DMS 273 treated with DMSO at 0.1 percent for 48 hours (cell line): ENCODE measurements around the gene TGFBR3.

Experiments
- DNase-seq: peaks from one replicate; lab custom pipeline; 2025; lab: John Stamatoyannopoulos, UW

TGFBR3 gene

DNA sequence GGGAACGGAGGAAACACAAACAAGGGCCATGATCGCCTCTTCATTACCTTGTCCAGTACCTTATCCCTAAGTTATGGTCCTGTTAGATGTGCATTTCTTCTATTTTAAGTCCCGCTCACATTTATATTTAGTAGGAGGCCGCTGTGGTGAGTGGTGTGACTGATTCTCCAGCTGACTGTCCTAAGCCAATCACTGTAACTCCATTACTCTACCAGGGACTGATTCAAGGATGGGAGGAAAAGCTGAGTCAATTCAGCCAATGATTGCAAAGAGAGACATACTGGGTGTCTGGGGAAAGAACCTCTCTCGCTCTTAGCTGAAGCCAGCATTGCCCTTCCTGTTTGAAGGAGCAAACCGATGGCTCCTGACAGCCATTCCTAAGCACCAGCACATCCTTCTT, 59.7 kb downstream of the TGFBR3 start:
- DNase-seq: no peak

DNA sequence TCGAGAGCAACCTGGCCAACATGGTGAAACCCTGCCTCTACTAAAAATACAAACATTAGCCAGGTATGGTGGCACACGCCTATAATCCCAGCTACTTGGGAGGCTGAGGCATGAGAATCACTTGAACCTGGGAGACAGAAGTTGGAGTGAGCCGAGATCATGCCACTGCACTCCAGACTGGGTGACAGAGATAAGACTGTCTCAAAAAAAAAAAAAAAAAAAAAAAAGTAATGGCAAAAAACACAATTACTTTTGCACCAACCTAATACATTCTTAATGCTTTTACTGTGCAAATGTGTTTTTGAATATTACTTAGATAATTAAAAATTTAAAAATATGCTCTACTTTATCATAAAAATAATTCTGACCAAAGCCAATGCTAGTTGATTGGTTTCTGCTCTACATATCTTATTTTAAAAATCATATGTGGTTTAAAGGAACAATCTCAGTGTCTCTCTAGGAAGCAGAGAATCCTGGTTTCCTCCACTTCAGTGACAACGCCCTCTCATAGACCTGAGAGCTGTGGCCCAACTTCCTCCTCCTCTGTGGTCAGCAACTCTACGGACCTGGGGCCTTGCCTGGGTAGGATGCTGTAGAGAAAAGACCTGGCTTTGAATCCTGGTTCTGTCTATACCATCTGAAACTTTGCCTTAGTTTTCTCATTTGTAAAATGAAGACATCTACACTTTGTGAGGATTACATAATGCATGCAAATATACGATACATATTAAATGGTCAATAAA, 64.7 kb downstream of the TGFBR3 start:
- no peak for DNase-seq

DNA sequence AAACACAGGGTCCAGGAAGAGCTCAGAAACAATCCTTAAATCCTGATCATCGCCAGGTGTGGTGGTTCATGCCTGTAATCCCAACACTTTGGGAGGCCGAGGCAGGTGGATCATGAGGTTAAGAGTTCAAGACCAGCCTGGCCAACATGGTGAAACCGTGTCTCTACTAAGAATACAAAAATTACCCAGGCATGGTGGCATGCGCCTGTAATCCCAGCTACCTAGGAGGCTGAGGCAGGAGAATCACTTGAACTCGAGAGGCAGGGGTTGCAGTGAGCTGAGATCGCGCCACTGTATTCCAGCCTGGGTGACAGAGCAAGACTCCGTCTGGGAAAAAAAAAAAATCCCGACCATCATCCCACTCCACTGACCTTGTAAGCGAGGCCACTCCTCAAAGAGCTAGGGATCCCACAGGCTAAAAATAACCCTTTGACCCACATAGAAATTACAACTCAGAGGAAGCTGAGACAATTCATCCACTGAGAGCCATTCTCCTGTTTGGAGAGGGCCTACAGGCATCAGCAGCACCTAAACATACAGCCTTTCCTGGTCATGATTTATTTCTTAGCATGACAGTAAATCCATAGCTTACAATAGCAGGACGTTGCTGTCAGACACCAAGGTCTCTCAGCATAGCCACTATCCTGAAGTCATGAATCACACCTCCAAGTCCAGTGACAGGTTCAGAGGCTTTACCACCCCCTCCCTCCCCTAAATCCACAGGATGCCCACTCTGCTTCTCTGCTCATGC, 66.7 kb downstream of the TGFBR3 start:
- no peak for DNase-seq

DNA sequence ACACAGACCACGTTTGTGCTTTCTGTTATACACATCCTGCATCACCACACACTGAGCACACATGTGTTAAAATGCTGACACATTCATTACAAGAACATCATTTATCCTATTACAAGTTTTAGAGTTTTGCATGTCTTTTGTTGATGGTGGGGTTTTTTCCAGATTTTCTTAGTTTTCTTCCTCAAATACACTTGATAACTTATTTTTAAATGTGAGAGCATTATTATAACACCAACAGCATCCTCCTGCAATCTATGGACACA, 67.3 kb downstream of the TGFBR3 start:
- DNase-seq: no peak

DNA sequence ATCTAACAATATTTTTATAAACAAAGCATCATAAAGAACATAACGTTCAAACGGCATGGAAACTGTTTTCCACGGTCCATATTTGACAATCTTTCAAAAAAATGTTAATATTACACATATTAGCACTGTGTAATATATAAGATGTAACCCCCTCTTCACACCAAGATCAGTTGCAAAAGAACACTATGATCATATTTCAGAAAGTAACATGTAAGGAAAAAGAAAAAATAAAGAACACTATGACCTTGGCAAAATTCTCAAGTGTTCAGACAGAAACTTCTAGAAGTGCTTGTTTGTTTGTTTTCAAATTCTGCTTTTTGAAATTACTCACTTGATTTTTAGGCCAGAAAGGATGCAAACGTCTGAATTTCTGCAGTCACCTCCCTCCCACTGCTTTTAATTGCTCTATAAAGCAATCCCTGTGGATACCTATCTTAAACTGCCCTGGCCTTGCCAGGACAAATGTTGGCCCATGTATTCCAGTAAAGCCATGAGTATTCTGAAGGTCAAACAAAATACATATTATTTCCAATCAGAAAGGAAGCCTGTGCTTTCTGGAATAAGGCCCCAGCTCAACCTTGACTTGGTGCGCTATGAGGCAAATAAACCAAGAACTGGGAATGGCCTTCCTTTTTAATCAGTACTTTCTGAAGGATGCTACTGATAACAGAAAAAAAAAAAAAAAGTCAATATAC, 68.6 kb downstream of the TGFBR3 start:
- no peak for DNase-seq

DNA sequence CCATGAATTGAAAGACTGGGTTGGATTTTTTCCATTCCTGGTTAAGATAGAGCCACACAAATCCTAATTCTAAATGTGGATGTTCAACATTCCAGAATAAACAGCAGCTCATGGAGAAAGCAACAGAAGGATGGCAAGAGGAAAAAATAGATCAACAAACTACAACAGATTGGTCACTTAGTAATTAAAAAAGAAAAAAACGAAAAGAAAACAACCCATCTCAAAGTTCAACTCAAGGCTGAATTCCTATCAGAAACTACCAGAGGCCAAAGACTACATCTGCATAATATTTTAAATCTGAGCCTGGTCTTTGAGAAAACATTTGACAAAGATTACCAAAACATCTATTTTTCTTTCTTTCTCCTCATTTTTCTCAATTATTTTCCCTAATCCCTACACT, 69.9 kb downstream of the TGFBR3 start:
- no peak for DNase-seq

DNA sequence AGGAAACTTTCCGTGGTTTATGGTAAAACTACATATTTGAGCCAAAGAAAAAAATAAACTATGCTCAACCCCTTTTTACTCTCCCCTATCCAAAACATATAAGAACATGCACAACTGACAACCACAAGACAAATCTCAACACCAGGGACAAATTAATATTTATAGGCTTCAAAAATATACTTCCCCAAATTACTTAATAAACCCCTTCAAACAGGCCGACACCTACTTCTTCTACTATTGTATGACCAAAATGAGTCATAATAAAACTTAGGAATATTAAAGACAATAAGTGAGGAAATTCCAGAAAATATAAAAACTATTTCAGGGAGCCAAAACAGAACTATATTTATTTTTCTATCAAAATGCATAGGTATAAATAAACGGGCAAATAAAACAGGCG, 71.5 kb downstream of the TGFBR3 start:
- no peak for DNase-seq

DNA sequence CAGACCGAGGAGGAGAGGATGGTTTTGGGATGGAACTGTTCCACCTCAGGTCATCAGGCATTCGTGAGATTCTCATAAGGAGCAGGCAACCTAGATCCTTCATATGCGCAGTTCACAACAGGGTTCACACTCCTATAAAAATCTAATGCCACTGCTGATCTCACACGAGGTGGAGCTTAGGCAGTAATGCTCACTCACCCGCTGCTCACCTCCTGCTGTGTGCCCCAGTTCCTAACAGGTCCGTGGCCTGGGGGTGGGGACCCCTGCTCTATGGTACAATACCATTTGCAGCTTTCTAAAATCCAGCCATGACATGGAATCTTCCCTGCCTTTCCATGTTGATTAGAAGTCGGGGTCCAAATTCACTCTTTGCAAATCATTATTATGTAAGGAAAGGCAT, 72.1 kb downstream of the TGFBR3 start:
- DNase-seq: no peak

DNA sequence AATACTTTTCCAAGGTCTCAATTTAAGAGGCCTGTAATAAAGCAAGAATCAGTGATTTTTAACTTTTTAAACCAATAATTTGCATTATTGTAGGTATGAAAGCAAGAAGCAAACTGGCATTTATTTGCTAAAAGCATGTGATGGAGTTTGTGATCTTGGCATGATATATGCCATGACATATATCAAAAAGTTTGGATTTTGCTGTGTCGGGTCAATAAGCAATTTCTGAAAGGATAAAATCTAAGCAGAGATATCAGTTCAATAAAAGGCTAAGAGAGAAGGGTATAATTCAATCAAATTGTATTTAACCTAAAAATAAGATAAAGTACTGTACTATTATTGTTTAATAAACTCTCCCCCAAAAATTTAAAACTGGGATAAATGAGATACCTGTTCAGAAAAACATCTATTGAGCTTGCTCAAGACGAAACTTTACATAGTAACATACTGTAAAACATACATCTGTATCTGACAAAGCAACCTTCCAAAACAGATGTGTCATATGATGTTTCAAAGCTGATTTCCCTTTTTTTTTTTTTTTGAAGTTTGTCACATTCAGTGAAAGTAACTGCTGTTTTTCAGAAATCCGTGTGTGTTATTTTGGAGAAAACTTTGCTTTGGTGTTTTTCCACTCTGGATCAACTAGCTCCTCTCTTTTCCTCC, 74.5 kb downstream of the TGFBR3 start:
- DNase-seq: no peak

DNA sequence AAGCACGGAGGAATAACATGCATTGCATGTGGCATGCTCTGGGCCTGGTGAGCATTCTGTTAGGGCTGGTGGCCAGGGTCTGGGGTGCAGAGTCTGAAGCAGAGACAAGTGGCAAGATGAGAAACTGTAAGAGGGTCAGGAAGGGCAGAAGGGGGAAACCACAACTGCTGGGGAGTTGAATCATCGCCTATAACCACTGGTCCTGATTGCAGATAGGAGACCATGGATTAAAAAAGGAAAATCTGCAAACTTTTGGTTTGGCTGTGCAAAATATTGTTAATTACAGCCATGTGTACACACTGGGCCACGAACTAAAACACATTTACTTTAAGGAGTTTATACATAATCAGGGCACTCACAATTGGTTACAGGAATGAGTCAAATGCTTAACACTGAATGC, 76.6 kb downstream of the TGFBR3 start:
- no peak for DNase-seq

DNA sequence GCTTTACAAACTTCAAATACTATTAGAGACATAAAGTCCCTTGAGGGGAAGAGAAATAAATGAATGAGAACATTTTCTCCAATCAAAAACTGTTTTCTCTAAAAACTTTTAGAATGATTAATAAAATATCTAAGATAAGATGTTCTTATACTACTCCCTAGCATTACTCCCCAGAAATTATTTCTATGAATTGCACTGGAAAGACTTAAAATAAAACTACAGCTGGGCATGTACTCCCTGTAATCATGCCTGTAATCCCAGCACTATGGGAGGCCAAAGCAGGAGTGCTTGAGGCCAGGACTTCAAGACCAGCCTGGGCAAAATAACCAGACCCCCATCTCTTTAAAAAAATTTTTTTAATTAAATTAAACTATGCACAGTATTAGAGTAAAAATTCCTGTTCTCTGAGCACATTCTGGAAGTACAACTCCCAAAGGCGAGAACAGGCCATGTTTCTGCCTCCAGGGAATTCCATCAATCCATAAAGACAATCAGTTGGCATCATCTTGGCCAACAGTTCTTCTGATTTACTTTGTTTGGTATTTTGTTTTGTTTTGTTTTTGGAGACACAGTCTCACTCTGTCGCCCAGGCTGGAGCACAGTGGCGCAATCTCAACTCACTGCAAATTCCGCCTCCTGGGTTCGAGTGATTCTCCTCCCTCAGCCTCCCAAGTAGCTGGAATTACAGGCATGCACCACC, 77.9 kb downstream of the TGFBR3 start:
- no peak for DNase-seq

DNA sequence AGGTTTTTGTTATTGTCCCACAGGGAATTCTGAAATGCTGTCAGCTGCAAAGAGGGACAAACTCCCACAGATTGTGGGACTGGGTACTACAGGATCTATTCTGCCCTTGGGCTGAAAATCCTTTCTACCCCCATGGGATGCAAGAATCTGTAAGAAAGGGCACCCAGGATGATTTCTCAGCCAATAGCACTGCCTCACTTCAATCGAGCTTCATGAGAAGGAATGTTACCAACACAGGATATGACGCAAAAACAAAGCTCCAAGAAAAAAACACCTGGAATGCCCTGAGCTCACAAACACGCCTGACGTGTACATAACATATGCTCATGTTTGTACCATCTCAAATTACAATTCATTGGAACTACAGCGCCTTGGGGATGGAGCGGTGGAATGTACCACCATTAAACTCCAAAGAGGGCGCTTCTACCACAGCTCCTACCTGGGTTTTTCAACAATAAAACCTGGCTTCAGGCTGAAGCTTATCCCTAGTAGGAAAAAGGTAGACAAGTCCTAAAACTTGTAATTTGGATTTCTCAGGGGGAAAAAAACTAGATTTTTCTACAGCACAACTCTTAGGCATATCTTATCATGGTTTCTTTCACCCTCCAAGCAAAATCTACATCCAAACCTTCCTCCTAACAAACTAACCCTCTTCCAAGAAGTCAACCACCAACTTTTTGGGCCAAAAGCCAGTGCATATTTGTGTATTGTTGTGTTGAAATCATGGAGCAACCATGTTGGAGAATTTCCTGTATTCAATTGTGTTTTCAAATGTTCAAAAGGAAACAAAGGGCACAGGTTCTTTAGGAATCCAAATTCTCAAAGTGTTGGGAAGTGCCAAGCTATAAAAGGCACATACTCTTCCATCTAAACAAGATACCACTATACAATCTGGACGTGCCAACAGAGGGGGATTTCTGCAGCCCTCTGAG, 78.9 kb downstream of the TGFBR3 start:
- peak; percentile 20 for DNase-seq

DNA sequence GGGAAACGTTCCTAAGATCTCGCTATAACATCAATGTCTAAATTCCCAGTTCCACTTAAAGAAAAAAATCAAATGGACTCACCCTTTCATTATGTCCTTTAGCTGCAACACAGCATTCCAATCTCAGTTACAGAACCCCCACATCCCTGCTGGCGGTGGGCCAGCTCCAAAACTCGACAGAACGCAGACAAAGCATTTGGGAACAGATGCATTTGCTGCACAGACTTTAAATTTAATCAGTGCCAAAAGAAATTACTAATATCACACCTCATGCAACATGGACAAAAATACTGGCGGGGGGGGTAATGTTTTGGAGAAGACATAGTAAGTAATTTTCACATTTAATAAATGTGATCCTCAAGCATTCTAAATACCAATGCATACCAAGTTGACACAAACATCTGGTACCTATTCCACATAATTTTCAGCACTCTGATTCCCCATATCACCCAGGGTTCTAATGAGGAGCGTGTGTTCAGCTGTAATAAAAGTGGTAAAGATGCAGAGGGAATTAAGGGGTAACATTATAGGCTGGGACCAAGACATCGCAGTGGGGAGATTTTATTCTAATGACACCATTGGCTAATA, 79.7 kb downstream of the TGFBR3 start:
- DNase-seq: no peak

DNA sequence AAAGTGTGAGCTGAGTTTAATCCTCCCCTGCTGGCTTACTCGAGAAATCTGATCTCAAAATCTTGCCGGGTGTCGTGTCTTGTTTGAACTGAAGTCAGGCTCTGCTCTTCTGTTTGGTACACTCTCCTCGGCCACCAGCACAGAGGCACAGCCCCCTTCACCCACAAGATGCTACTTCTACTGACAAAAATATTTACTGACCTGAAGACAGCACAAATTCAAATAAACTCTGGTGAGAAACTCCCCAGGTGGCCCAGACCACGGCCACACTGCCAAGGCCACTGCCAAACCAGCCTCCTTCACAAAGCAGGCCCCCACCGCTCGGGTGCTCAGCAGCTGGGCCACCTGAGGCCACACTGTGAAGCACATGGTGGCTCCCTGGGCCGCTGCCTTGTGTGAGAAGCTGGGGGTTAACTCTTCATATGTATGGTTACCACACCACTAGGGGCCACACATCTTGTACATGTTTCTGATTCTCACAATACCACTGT, 80.6 kb downstream of the TGFBR3 start:
- no peak for DNase-seq

DNA sequence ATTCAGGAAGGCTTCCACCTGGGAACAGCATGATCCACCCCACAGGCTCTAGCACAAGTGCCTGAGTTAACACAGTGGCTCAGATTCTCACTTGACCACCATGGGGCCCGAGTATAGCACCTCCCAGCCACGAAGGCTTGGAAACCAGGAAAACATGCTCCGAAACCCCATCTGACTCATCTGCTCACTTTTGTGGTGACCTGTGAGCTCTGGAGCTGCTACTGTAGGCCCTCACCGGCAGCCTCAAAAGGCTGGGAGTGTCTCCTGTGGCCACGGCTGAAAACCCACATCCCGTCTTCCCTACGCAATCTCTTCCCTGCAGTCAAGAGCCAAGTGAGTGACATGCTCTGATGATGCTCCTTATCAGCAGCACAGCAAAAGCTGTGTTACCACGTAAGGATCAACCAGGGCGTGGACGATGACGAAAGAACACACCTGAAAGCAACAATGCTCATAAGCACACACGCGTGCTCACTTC, 81.4 kb downstream of the TGFBR3 start:
- no peak for DNase-seq

DNA sequence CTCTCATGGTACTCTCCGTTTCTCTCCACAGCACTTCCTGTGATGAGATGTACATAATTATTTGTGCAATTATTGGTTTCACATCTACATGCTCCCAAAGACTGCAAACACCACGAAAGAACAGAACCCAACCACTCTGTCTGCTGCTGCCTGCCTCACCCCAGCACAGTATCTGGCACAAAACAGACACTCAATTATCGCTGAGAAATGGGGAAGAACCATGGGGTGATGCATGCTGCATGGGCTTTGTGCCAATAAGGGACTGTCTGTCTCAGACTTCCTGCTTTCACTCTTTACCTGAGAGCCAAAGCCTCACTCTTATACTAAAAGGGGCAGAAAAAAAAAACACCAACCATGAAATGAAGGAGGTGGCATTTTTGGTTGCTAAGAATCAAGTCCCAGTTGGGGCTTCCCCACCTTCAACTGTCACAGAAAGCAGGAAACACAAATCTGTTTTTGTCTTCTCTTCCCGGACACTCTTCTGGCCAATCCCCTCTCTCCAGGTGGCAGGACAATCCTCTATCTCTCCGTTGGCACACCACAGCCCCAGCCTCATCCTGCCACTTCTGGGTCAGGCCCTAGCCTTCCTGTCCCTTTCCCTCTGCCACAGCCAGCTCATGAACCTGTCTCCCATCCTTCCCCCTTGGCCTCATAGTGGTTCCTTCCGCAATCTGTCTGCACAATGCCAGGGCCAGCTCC, 82.0 kb downstream of the TGFBR3 start:
- DNase-seq: no peak

DNA sequence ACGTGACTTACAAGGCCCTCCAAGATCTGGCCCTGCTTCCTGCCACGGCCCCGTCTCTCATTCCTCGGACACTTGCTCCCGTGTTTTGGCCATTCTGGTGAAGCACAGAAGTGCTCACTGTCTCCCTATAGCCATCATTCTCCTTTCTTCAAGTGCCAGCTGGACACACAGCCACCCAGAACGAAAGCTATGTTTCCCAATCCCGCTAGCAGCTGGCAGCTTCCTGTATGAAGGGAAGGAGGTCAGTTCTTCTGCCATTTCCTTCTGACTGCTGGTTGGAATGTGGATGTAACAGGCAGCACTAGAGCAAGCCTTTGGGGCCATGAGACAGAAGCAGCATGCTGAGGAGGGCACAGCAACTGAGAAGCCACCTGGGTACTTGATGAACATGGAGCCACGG, 82.8 kb downstream of the TGFBR3 start:
- DNase-seq: no peak

DNA sequence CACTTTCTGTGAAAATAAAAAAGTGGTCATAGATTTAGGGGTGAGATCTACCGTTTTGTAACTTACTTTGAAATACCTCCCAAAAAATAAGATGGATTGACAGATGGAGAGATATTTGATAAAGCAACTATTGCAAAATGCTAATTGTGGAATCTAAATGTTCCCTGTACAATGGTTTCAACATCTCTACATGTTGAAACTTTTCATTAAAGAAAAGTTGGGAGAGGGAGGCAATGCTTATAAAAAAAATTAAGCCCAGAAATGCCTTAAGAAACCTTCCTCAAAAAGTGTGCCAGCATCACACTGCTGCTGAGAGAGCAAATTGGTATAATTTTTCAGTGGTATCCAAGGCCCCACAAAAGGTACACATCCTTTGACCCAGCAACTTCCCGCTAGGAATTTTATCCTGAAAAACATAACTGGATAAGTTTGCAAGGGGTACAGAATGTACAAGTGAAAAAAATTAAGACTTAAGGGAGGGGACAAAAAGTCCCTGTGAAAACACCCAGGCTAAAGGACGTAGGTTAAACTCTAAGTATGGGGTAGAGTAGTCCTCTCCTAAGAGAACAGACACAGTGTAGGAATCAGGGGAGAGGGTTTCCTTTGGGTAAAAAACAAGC, 84.3 kb downstream of the TGFBR3 start:
- DNase-seq: no peak

DNA sequence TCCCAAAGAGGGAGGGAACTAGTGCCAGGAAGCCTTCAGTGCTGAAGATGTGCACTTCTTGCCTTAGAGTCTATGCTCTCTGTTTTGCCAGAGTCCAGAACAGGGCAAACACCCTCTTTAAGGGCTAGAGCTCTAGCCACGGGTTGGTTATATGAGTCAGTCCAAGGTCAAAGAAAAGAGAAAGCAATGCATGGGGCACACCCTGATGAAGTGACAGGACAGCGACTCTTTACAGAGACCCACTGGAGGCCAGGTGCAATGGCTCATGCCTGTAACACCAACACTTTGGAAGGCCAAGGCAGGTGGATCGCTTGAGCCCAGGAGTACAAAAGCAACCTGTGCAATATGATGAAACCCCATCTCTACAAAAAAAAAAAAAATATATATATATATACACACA, 86.1 kb downstream of the TGFBR3 start:
- DNase-seq: no peak
